ENCODE measurements around the gene ARHGAP12. TPM values are rescaled to one million over a fixed set of nuclear protein-coding genes. Genes with fewer than 3 reads are reported as not detected.
A peak's percentile ranks its signal among the peaks of the same experiment; 100 is the strongest.

Gene ARHGAP12
- total RNA-seq, 1 donor from 2014 or later: 29.8 TPM

DNA sequence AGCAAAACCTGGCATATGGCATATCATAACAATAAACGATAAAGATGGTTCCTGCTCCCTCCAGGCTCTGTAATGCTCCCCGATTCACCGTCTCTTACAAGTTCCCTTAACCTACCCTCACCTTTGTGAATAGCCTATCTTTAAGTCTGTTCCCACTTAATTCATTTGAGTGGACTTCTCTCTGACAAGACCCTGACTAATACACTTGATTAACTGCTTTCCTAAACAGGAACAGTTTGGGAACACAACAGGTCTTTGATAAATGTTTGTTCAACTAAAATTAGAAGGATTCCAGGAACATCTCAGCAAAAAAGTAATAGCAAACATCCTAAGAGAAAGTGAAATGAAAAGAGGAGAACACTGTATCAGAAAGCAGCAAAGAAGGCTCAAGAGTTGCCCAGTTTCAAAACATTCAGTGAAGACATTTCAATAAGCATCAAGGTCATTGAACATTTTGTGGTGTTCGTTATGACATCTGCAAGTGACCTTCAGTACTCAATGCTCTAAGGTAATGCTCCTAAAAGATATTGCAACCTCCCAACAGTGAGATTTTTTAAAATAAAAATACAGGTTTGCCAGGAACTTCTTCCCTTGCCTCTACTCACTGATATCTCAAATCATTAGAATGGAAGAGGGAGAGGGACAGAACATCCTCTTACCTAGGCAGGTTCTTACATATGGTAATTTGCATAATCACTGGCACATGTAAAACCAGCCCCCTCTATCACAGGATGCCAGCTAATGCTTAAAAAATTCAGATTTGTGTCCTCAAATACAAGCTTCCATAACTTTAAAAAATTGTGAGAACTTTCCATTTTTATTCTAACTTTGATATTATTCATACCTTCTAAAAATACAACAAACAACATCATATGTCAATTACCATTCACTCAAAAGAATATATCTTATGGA lies 11.4 kb upstream of the ARHGAP12 start:
- peak overlapping the region; percentile 0 for H3K27ac ChIP-seq
- H3K9me3 ChIP-seq: no peaks in the 10 kb centered on the region
- TF ChIP-seq, protein P1, sequence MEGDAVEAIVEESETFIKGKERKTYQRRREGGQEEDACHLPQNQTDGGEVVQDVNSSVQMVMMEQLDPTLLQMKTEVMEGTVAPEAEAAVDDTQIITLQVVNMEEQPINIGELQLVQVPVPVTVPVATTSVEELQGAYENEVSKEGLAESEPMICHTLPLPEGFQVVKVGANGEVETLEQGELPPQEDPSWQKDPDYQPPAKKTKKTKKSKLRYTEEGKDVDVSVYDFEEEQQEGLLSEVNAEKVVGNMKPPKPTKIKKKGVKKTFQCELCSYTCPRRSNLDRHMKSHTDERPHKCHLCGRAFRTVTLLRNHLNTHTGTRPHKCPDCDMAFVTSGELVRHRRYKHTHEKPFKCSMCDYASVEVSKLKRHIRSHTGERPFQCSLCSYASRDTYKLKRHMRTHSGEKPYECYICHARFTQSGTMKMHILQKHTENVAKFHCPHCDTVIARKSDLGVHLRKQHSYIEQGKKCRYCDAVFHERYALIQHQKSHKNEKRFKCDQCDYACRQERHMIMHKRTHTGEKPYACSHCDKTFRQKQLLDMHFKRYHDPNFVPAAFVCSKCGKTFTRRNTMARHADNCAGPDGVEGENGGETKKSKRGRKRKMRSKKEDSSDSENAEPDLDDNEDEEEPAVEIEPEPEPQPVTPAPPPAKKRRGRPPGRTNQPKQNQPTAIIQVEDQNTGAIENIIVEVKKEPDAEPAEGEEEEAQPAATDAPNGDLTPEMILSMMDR (IDR thresholded peaks at IDR 0.05): no peak
- H3K36me3 ChIP-seq: no peaks in the 10 kb centered on the region
- intact Hi-C loops (cut with DNase I): no loop called here
- no peak overlapping the region for H3K4me3 ChIP-seq
- DNase-seq: no peak
- no peaks in the 10 kb centered on the region for H3K27me3 ChIP-seq (ENCODE audit: low read depth)
- ATAC-seq: peak in 1 of 2 donors; percentile 69
- peaks cover 17% of the 10 kb centered on the region for H3K4me1 ChIP-seq

DNA sequence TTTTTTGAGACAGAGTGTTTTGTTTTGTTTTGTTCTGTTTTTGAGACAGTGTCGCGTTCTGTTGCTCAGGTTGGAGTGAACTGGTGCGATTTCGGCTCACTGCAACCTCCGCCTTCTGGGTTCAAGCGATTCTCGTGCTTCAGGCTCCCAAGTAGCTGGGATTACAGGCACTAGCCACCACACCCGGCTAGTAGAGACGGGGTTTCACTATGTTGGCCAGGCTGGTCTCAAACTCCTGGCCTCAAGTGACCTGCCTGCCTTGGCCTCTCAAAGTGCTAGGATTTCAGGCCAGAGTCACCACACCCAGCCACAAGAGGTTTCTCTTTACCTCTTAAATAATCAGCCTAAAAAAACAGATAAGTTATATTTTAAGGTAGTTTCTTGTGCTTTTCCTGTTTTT lies 8.7 kb upstream of the ARHGAP12 start:
- no peak overlapping the region for H3K27ac ChIP-seq

DNA sequence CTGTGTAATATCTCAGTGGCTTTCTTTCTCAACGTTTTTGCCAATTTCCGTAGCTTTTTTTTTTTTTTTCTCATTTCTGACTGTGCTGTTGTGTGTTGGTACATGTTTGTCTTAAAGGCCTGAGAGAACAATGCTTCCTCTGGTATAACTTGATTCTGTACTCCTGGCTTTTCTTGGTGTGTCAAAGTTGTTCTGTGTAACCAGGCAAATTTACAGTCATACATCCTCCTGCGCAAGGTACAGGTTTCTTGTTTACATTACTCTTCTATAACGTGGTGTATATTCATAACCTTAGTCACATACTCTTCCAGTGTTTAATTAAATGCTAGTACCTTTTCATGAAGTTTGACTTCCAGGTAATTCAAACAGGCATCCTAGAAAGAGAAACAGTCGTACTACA lies 8.3 kb upstream of the ARHGAP12 start:
- no peaks in the 10 kb centered on the region for H3K36me3 ChIP-seq
- H3K27me3 ChIP-seq (ENCODE audit: low read depth): no peaks in the 10 kb centered on the region
- intact Hi-C loops (cut with DNase I): no loop called here
- peaks cover 17% of the 10 kb centered on the region for H3K4me1 ChIP-seq
- DNase-seq: no peak
- H3K4me3 ChIP-seq: no peak overlapping the region
- TF ChIP-seq, protein P1 (IDR thresholded peaks at IDR 0.05): no peak
- no peak overlapping the region for H3K27ac ChIP-seq
- no peaks in the 10 kb centered on the region for H3K9me3 ChIP-seq
- peak; percentile 50 to 51 for ATAC-seq

More for the DNA sequence above, 8.7 kb upstream of the ARHGAP12 start:
- ATAC-seq (no peak), DNase-seq (no peak)
- TF ChIP-seq, protein P1 (IDR thresholded peaks at IDR 0.05): no peak
- intact Hi-C loops (cut with DNase I): no loop called here
- no peaks in the 10 kb centered on the region for H3K9me3 ChIP-seq
- H3K4me1 ChIP-seq: peaks cover 17% of the 10 kb centered on the region
- H3K27me3 ChIP-seq (ENCODE audit: low read depth): no peaks in the 10 kb centered on the region
- H3K4me3 ChIP-seq: no peak overlapping the region
- H3K36me3 ChIP-seq: no peaks in the 10 kb centered on the region

DNA sequence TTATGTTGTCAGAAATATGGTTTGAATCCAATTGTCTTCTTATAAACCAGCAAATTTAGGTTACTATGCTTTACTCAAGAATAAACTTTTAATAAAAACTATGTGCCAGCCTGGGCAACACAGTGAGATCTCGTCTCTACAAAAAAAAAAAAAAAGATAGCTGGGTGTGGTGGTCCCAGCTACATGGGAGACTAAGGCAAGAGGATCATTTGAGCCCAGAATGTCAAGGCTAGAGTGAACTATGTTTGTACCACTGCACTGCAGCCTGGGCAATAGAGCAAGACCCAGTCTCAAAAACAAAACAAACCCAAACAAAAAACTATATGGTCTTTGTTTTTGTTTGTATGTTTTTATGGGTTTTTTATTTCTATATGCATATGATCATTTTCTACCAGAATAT lies 7.5 kb upstream of the ARHGAP12 start:
- Histone ChIP-seq H3K4me1 (peaks cover 15% of the 10 kb centered on the region), H3K9me3 (no peaks in the 10 kb centered on the region), H3K27ac (no peak overlapping the region), H3K36me3 (no peaks in the 10 kb centered on the region), H3K4me3 (no peak overlapping the region), H3K27me3 (ENCODE audit: low read depth) (no peaks in the 10 kb centered on the region)
- ATAC-seq (no peak), DNase-seq (no peak)
- intact Hi-C loops (cut with DNase I): no loop called here
- TF ChIP-seq, protein P1 (IDR thresholded peaks at IDR 0.05): no peak

DNA sequence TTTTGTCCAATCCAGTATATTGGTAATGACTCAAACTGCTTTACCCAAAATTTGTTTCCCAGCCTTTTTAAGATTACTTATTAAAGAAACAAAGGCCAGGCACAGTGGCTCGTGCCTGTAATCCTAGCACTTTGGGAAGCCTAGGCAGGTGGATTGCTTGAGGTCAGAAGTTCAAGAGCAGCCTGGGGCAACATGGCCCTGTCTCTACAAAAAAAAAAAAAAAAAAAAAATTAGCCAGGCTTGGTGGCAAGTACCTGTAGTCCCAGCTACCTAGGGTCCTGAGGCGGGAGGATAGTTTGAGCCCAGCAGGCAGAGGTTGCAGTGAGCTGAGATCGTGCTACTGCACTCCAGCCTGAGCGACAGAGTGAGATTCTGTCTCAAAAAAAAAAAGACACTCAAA lies 7.0 kb upstream of the ARHGAP12 start:
- no peak overlapping the region for H3K4me3 ChIP-seq

More for the DNA sequence above, 7.0 kb upstream of the ARHGAP12 start:
- Histone ChIP-seq H3K27ac (no peak overlapping the region), H3K36me3 (no peaks in the 10 kb centered on the region), H3K27me3 (ENCODE audit: low read depth) (no peaks in the 10 kb centered on the region), H3K9me3 (no peaks in the 10 kb centered on the region), H3K4me1 (peaks cover 14% of the 10 kb centered on the region)
- ATAC-seq: no peak
- no peak for DNase-seq
- TF ChIP-seq, protein P1 (IDR thresholded peaks at IDR 0.05): no peak
- intact Hi-C loops (cut with DNase I): no loop called here
